ENCODE results near the gene LRPAP1. TPM values are rescaled to one million over a fixed set of nuclear protein-coding genes. Genes with fewer than 3 reads are reported as not detected.

Gene LRPAP1
- total RNA-seq, 1 experiment from 2014 or later, result 156 TPM

DNA sequence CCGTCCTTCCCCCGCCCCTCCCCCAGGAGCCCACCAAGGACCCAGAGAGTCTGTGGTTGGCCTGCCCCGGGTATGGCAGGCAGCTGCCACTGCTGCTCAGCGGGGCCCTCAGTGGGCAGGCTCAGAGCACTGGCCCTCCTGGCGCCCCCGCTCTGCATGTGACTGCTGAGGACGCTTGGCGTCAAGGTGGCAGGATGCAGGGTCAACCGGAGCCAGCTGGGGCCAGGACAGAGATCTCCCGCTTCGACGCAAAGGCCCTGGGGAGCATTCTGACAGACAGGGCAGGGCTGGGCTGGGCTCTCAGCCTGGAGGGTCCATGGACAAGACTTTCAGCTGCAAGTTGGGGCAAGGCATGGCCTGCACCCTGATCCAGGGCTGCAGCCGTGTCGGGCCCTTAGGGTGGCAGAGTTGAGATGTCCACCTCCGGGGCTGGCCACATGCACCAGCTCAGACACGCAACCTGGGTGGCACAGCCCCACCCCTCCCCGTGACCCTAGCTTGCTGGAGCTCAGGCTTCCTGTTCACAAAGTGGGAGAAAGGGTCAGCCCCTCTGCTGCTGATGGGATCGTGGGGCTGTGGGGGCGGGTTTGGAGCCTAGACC lies 30.3 kb downstream of the LRPAP1 start:
- no peak for DNase-seq (ENCODE audit: low spot score)

DNA sequence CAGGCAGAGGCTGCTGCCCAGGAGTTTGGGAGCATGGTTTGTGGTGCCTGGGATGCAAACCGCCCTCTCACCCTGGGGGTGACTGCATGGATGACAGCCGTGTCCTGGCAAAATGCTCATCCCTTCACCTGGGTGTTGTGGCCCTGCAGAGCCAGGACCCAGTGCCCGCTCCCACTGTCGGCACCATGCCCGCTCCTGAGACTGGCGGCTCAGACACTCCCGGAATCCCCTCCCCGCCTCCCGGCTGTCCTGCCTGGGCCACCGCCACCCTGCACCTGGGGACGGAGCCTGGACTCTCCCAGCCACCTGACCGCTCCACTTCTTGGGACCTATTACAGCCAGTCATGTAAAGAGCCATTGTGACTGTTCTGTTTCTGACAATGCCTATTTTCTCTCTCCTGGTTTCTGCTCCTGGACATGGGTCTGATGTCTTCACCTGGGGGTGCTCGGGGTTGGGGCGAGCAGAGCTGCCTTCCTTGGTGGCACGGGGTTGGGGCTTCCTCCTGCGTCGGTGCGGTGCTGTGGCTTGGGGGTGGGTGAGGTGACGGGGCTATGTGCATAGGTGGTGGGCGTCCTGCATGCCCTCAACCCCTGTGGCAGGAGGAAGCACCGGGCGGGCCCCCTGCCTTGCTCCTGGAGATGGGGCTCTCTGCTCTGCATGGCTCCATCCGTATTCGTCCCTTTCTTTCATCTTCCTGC lies 30.9 kb downstream of the LRPAP1 start:
- no peak for DNase-seq (ENCODE audit: low spot score)

GRCh38 chr4:3500634-3501101 lies 31.6 kb downstream of the LRPAP1 start:
- DNase-seq (ENCODE audit: low spot score), result no peak

- no peak for DNase-seq (ENCODE audit: low spot score)
Measured at GRCh38 chr4:3500111-3500510, 32.1 kb downstream of the LRPAP1 start.

DNA sequence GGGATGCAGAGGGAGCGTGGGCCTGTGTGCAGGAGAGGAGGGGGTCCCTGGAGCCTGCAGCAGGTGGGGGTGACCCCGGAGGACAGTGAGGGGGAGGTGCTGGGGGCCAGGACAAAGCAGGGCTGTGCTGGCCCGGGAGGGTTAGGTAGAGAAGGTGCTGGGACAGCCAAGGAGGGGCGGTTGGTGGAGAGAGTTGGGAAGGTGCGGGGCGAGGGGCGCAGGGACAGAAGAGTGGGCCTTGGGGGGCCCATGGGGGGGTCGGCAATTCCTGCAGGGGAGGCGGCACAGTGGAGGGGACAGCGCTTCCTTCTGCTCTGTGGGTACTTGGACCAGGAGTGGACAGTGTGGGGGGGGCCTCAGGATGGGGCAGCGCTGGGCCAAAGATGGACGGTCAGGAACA lies 32.5 kb downstream of the LRPAP1 start:
- DNase-seq (ENCODE audit: low spot score), result no peak

- DNase-seq (ENCODE audit: low spot score), result no peak
Measured at GRCh38 chr4:3498901-3499510, 33.2 kb downstream of the LRPAP1 start.

GRCh38 chr4:3498407-3498806 lies 33.8 kb downstream of the LRPAP1 start:
- no peak for DNase-seq (ENCODE audit: low spot score)

- no peak for DNase-seq (ENCODE audit: low spot score)
Measured at GRCh38 chr4:3497523-3498389, 34.5 kb downstream of the LRPAP1 start.

DNA sequence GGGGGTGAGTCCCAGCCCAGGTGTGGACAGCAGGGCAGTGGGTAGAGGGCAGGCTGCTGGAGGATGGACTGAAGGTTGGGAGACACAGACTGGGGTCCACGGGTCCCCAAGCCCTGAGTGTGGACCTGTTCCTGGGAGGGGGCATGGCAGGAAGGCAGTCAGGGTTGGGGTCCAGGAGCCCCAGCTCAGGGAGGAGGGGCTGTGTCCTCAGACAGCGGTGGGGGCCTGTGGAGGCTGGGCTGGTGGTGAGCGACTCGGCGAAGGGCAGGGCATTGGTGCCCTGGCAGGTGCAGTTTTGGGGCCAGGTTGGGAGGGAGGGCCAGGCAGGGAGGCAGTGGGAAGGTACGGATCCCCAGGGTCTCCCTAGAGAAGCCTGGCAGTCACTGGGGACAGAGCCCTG lies 35.1 kb downstream of the LRPAP1 start:
- DNase-seq (ENCODE audit: low spot score), result no peak

DNA sequence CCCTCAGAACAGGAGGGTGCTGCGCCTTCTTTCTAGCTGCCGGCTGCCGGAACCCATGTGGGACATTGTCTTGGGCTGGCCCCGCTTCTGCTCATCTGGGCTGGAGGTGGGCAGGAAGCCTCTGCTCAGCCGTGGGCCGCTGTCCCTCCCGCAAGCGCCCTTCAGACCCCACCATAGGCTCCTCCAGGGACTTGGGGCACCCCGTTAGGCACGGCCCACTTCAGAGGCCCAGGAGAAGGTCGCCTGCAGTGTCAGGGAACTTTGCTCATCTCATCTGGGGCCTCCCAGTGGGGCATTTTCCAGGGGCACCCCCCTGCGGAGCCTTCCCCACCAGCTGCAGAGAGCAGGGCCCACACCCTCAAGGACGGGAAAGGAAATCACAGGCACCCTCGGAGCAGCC lies 36.2 kb downstream of the LRPAP1 start:
- no peak for DNase-seq (ENCODE audit: low spot score)

GRCh38 chr4:3495204-3495975 lies 36.8 kb downstream of the LRPAP1 start:
- no peak for DNase-seq (ENCODE audit: low spot score)

DNA sequence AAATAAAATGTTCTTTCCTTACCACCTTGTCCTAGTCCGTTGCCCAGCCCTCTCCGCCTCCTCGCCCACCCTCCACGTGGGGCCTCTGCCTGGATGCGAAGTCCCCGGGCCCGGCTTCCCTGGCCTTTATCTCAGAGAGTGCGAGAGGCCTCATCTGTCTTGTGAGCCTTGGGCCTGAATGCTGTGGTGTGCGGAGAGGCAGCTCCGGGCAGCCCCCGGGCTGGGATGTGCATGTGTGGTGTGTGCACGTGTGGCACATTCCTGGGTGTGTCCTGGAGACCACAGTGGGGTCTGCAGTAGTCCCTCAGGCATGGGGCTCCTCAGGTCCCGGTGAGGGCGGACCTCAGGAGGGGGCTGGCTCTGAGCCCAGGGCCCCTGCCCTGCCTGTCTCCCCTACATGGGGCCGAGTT lies 37.8 kb downstream of the LRPAP1 start:
- DNase-seq (ENCODE audit: low spot score), result no peak

DNA sequence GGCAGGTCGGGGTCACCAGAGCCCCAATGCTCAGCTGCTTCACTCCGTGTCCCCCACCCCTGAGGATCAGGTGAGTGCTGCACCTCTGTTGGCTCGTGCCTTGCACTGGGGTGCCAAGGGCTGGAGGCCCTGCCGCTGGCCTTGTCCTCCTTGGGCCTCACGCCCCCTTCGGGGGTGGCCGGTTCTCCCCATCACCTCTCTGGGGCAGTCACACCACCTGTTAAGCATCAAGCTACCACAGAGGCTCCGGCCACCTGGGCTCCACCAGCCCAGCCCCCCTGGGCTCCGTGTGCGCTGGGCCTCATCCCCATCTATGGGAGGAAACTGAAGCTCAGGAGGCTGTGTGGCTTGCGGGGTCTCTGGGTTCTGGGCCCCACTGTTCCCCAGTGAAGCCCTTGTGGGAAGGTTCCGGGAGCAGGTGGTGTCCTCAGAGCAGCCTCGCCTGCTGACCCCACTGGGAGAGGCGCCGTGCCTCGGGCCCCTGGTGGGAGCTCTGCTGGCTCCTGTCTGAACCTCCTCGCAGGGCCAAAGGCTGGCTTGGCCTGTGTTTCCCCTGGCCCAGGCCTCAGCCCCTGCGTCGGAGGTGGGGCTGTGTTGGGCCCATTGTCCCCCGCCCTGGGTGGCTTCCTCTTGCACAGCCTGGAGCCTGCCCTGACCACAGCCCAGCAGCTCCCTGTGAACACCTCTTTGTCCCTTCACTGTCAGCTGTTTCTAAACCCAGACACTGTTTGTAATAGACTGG lies 38.3 kb downstream of the LRPAP1 start:
- no peak for DNase-seq (ENCODE audit: low spot score)

- DNase-seq (ENCODE audit: low spot score), result no peak
Measured at GRCh38 chr4:3492741-3493719, 39.2 kb downstream of the LRPAP1 start.

GRCh38 chr4:3491681-3492405 lies 40.4 kb downstream of the LRPAP1 start:
- DNase-seq (ENCODE audit: low spot score), result no peak

DNA sequence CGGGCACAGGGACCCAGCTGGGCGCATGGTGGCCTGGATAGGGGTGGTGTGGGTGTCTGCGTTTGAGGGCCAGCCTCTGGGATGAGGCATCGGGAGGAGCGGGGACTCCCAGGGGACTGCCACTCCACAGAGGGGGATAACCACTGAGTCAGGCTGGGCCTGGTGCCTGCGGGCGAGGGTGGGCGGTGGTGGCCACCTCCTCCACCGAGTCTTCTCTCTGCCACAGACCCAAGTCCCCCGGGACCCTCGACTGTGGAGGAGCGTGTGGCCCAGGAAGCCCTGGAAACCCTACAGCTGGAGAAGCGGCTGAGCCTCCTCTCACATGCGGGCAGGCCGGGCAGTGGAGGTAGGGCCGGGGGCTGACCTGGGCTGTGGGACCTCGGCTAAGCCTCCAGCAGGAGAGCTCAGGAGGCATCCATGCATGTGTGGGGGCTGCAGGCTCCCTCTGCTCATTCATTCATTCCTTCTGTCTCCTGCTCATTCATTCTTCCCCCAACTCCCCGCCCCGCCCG lies 42.7 kb downstream of the LRPAP1 start:
- no peak for DNase-seq (ENCODE audit: low spot score)

GRCh38 chr4:3488820-3489219 lies 43.4 kb downstream of the LRPAP1 start:
- no peak for DNase-seq (ENCODE audit: low spot score)

- DNase-seq (ENCODE audit: low spot score), result no peak
Measured at GRCh38 chr4:3487861-3488260, 44.4 kb downstream of the LRPAP1 start.

Data from HT-29 (cell line).